ENCODE measurements around the gene CLEC12A. TPM values are rescaled to one million over a fixed set of nuclear protein-coding genes. Genes with fewer than 3 reads are reported as not detected.

Gene CLEC12A
- total RNA-seq = 10 to 100 TPM in 2 of 4 donors, 1 to 10 TPM in 1, not detected in 1; 2.4 to 12.9 (median 12.2) TPM

DNA sequence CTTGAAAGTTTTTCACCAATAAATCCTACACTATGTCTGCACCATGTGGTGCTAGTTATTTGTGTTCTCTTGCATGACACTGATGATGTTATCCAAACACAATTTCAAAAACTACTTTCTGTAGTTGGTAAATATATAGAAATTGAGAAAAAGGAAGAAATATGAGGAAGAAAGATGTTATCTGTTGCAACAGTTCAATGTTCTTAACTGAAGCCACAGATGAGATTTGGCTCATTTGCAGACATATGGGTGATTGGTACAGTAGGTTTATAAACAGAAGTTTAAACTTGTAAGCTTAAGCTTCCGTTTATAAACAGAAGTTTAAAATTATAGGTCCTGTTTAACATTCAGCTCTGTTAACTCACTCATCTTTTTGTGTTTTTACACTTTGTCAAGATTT is at the start of gene CLEC12A:
TSS of gene CLEC12A (plus strand) at position 229 of the 400 bp plus-strand sequence. CDS start 188 bp downstream, outside the sequence.
- TF ChIP-seq, protein P1, sequence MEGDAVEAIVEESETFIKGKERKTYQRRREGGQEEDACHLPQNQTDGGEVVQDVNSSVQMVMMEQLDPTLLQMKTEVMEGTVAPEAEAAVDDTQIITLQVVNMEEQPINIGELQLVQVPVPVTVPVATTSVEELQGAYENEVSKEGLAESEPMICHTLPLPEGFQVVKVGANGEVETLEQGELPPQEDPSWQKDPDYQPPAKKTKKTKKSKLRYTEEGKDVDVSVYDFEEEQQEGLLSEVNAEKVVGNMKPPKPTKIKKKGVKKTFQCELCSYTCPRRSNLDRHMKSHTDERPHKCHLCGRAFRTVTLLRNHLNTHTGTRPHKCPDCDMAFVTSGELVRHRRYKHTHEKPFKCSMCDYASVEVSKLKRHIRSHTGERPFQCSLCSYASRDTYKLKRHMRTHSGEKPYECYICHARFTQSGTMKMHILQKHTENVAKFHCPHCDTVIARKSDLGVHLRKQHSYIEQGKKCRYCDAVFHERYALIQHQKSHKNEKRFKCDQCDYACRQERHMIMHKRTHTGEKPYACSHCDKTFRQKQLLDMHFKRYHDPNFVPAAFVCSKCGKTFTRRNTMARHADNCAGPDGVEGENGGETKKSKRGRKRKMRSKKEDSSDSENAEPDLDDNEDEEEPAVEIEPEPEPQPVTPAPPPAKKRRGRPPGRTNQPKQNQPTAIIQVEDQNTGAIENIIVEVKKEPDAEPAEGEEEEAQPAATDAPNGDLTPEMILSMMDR (IDR thresholded peaks at IDR 0.05; ENCODE audit: low read depth) = no peak

DNA sequence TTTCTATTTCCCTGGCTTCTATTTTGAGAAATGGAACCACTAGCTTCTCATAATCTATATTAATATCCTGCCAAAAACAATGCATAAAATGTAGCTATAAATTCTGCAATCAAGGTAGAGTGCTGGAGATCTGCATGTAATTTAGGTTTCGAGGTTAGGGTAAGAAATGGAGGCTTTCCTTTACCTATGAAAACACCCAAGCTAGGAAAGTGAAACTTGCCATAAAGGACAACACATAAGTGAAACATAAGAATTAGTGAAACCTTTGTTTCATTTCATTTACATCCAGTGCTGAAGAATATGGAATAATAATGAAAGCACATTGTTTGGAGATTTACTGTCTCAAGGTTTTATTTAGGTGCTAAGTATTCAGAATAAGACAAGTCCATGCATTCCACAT is 48.8 kb upstream of the CLEC12A start:
- TF ChIP-seq, protein P1 (IDR thresholded peaks at IDR 0.05; ENCODE audit: low read depth) = no peak

GRCh38 chr12:9925705-9926393 is 45.4 kb upstream of the CLEC12A start:
- TF ChIP-seq, protein P1 (IDR thresholded peaks at IDR 0.05; ENCODE audit: low read depth) = no peak

- TF ChIP-seq, protein P1 (IDR thresholded peaks at IDR 0.05; ENCODE audit: low read depth) = no peak
Observed at GRCh38 chr12:9926876-9927275, 44.3 kb upstream of the CLEC12A start.

DNA sequence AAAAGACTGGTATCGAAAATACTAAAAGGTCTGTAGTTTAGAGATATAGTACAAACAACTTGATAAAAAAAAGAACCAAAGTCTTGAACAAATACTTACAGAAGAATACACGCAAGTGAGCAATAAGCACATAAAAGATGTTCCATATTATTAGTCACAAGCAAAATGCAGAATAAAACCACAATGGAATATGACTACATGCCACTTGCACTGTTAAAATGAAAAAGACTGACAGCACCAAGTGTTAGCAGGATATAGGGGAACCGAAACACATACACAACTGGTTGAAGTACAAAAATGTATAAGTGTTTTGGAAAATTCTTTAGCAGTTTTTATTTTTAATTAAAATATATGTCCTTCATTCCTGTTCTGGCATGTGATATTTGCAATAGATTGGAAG is 42.6 kb upstream of the CLEC12A start:
- TF ChIP-seq, protein P1 (IDR thresholded peaks at IDR 0.05; ENCODE audit: low read depth) = no peak

- TF ChIP-seq, protein P1 (IDR thresholded peaks at IDR 0.05; ENCODE audit: low read depth) = no peak
Observed at GRCh38 chr12:9931245-9931644, 40.0 kb upstream of the CLEC12A start.

GRCh38 chr12:9932270-9932669 is 38.9 kb upstream of the CLEC12A start, which contains the start of gene CLEC2A:
Gene CLEC2A, minus strand, starts transcription at chr12:9932370. Its CDS starts 41 bp downstream, at chr12:9932329.
- TF ChIP-seq, protein P1 (IDR thresholded peaks at IDR 0.05; ENCODE audit: low read depth) = no peak

Data from subcutaneous adipose tissue (tissue), 4 donors.